Sigmoid colon (tissue), 3 donors: ENCODE results near the gene UBP1.

Source experiments
- POLR2A ChIP-seq, 2 donors: fragments of 450-650 bp; IDR thresholded peaks; one replicate each; pipeline ENCODE4 v1.6.1; 2016; ENCODE audit warnings: antibody characterized with exemption in 2 of 2, mild to moderate bottlenecking in 2 of 2, moderate library complexity in 2 of 2
- TF ChIP-seq, protein P1 (sequence below), 4 experiments: fragments of 450-650 bp in 3 of 4; fragments of 200-600 bp in 1 of 4; IDR thresholded peaks; one replicate each; pipeline ENCODE4 v1.5.1; 2016 to 2019; ENCODE audit warnings: antibody characterized with exemption in 4 of 4, mild to moderate bottlenecking in 3 of 4, moderate library complexity in 2 of 4

DNA sequence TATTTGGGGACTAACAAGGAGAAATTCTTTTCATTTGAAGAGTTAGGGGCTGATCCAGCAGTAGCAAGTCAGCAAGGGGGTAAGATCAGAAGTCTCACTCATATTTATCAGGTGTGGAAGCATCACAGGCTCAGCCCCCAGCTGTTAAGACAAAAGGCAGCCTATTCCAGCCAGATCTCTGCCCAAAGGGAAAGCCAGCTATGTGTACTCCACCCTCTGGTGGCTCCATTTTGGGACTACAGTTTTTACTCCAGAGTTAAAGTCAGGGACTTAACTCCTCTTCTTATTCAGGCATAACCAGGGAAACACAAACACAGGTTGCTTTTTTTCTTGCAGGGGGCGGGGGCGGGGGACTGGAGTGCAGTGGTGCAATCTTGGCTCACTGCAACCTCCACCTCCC lies 19.2 kb downstream of the UBP1 start:
- TF ChIP-seq, protein P1, sequence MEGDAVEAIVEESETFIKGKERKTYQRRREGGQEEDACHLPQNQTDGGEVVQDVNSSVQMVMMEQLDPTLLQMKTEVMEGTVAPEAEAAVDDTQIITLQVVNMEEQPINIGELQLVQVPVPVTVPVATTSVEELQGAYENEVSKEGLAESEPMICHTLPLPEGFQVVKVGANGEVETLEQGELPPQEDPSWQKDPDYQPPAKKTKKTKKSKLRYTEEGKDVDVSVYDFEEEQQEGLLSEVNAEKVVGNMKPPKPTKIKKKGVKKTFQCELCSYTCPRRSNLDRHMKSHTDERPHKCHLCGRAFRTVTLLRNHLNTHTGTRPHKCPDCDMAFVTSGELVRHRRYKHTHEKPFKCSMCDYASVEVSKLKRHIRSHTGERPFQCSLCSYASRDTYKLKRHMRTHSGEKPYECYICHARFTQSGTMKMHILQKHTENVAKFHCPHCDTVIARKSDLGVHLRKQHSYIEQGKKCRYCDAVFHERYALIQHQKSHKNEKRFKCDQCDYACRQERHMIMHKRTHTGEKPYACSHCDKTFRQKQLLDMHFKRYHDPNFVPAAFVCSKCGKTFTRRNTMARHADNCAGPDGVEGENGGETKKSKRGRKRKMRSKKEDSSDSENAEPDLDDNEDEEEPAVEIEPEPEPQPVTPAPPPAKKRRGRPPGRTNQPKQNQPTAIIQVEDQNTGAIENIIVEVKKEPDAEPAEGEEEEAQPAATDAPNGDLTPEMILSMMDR (IDR thresholded peaks at IDR 0.05) = no peak
- TF ChIP-seq POLR2A (IDR thresholded peaks at IDR 0.05) = no peak
